Memory B cell (primary cell): ENCODE measurements around the gene OSBPL9.

Source experiments
- ATAC-seq: fragments of 150-1000 bp; cut with Tn5 transposase; 2 replicates; pipeline ENCODE4 v1.10.0; 2021; ENCODE audit warnings: low read depth, mild to moderate bottlenecking, moderate library complexity
- DNase-seq, 2 donors: peaks; one replicate each; pipeline ENCODE4 v3.0.0; 2022; ENCODE audit warnings: low spot score in 2 of 2
- H3K27ac Mint-ChIP-seq: one replicate; pipeline ENCODE4 v1.8.0; 2022; ENCODE audit warnings: mild to moderate bottlenecking, moderate library complexity, mixed read lengths
- H3K27me3 Mint-ChIP-seq: one replicate; pipeline ENCODE4 v1.8.0; 2022; ENCODE audit warnings: mixed read lengths
- H3K36me3 Mint-ChIP-seq: one replicate; pipeline ENCODE4 v1.8.0; 2022; ENCODE audit warnings: mild to moderate bottlenecking, mixed read lengths
- H3K4me1 Mint-ChIP-seq: one replicate; pipeline ENCODE4 v1.8.0; 2022; ENCODE audit warnings: mixed read lengths
- H3K4me3 Mint-ChIP-seq: one replicate; pipeline ENCODE4 v1.8.0; 2022; ENCODE audit warnings: mild to moderate bottlenecking, moderate library complexity, mixed read lengths
- H3K9me3 Mint-ChIP-seq: one replicate; pipeline ENCODE4 v1.8.0; 2022; ENCODE audit warnings: mixed read lengths

Gene OSBPL9

GRCh38 chr1:51705035-51705434 lies 88.1 kb downstream of the OSBPL9 start:
- Mint-ChIP-seq H3K4me3 (no peak overlapping the region), H3K9me3 (peaks cover 1% of the 10 kb centered on the region)

DNA sequence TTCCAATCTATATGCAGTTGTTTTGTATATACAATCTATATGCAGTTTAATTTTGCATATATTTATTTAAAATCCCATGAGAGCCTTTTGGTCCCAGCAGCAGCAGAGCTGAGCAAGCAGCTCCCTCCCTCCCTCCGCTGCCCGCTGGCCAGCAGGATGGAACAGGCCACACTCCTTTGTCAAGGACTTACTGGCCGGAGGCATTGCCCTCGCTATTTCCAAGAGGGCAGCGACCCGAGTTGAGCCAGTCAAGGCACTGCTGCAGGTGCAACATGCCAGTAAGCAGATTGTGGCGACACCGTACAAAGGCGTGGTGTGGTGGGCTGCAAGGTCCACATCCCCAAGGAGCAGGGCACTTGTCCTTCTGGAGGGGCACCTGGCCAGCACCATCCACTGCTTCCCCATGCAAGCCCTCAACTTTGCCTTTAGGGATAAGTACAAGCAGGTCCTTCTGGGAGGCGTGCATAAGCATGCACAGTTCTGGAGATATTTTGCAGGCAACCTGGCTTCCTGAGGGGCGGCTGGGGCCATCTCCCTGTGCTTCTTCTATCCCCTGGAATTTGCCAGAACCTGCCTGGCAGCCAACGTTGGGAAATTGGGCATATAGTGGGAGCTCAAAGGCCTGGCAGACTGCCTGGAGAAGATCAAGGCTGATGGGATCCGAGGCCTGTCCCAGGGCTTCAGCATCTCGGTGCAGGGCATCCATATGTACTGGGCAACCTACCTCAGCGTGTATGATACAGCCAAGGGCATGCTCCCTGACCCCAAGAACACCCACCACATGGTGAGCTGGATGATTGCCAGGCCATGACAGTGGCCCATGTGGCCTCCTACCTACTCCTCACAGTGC lies 92.2 kb downstream of the OSBPL9 start:
- Mint-ChIP-seq H3K36me3 (peaks cover 9% of the 10 kb centered on the region), H3K27ac (no peak overlapping the region), H3K4me1 (peaks cover 2% of the 10 kb centered on the region), H3K9me3 (peaks cover 1% of the 10 kb centered on the region), H3K27me3 (no peaks in the 10 kb centered on the region), H3K4me3 (no peak overlapping the region)
- ATAC-seq = no peak
- no peak for DNase-seq

More at GRCh38 chr1:51705035-51705434, 88.1 kb downstream of the OSBPL9 start:
- Mint-ChIP-seq H3K27ac (no peak overlapping the region), H3K27me3 (no peaks in the 10 kb centered on the region), H3K4me1 (peaks cover 8% of the 10 kb centered on the region), H3K36me3 (peaks cover 10% of the 10 kb centered on the region)
- ATAC-seq (no peak), DNase-seq (no peak)

- DNase-seq (no peak), ATAC-seq (no peak)
- peaks cover 9% of the 10 kb centered on the region for H3K36me3 Mint-ChIP-seq
- no peak overlapping the region for H3K27ac Mint-ChIP-seq
- H3K4me1 Mint-ChIP-seq = peaks cover 2% of the 10 kb centered on the region
- H3K4me3 Mint-ChIP-seq = no peak overlapping the region
- H3K9me3 Mint-ChIP-seq = peaks cover 1% of the 10 kb centered on the region
- no peaks in the 10 kb centered on the region for H3K27me3 Mint-ChIP-seq
Observed at GRCh38 chr1:51709951-51710350, 93.1 kb downstream of the OSBPL9 start.

- Mint-ChIP-seq H3K27me3 (no peaks in the 10 kb centered on the region), H3K4me3 (no peak overlapping the region), H3K36me3 (peaks cover 10% of the 10 kb centered on the region), H3K9me3 (peaks cover under 1% of the 10 kb centered on the region), H3K27ac (no peak overlapping the region), H3K4me1 (peaks cover 20% of the 10 kb centered on the region)
- no peak for ATAC-seq
- DNase-seq = no peak
Observed at GRCh38 chr1:51712590-51712989, 95.7 kb downstream of the OSBPL9 start.

- peaks cover 25% of the 10 kb centered on the region for H3K4me1 Mint-ChIP-seq
- no peak for ATAC-seq
Observed at GRCh38 chr1:51714374-51715019, 97.6 kb downstream of the OSBPL9 start.

GRCh38 chr1:51715369-51715768 lies 98.5 kb downstream of the OSBPL9 start:
- peak; percentile 63 for ATAC-seq
- peak overlapping the region; percentile 35 for H3K27ac Mint-ChIP-seq
- H3K4me1 Mint-ChIP-seq = peaks cover 25% of the 10 kb centered on the region
- no peak for DNase-seq
- H3K27me3 Mint-ChIP-seq = no peaks in the 10 kb centered on the region
- peaks cover 1% of the 10 kb centered on the region for H3K9me3 Mint-ChIP-seq
- peaks cover 14% of the 10 kb centered on the region for H3K36me3 Mint-ChIP-seq
- no peak overlapping the region for H3K4me3 Mint-ChIP-seq

More at GRCh38 chr1:51714374-51715019, 97.6 kb downstream of the OSBPL9 start:
- no peak for DNase-seq
- H3K4me3 Mint-ChIP-seq = no peak overlapping the region
- peaks cover 1% of the 10 kb centered on the region for H3K9me3 Mint-ChIP-seq
- H3K27ac Mint-ChIP-seq = no peak overlapping the region
- H3K27me3 Mint-ChIP-seq = no peaks in the 10 kb centered on the region
- peaks cover 15% of the 10 kb centered on the region for H3K36me3 Mint-ChIP-seq

DNA sequence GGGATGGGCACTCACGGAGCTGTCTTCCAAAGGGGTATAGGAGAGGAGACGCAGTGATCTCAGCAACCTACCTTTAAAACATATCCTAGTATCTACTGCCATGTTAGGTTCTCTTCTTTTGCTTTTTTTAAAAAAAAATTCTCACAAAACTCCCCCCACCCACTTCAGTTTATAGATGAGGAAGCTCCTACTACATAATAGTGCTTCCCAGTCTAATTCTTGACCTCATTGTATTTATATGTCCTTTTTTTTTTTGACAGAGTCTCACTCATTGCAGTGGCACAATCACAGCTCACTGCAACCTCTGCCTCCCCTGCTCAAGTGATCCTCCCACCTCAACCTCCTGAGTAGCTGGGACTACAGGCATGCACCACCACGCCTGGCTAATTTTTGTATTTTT lies 99.9 kb downstream of the OSBPL9 start:
- Mint-ChIP-seq H3K4me1 (peaks cover 25% of the 10 kb centered on the region), H3K27me3 (no peaks in the 10 kb centered on the region), H3K27ac (peak overlapping the region; percentile 45), H3K4me3 (peak overlapping the region; percentile 31), H3K9me3 (peaks cover 1% of the 10 kb centered on the region), H3K36me3 (peaks cover 14% of the 10 kb centered on the region)
- ATAC-seq (no peak), DNase-seq (no peak)

DNA sequence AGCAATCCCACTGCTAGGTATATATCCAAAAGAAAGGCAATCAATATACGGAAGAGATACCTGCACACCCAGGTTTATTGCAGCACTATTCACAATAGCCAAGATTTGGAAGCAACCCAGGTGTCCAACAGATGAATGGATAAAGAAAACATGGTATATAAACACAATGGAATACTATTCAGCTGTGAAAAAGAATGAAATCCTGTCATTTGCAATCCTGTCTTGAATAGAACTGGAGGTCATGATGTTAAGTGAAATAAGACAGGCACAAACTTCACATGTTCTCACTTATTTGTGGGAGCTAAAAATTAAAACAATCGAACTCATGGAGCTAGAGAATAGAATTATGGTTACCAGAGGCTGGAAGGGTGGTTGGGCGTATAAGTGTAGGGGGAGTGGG lies 101.0 kb downstream of the OSBPL9 start:
- no peaks in the 10 kb centered on the region for H3K27me3 Mint-ChIP-seq
- ATAC-seq (no peak), DNase-seq (no peak)
- peaks cover 1% of the 10 kb centered on the region for H3K9me3 Mint-ChIP-seq
- H3K27ac Mint-ChIP-seq = no peak overlapping the region
- no peak overlapping the region for H3K4me3 Mint-ChIP-seq
- H3K4me1 Mint-ChIP-seq = peaks cover 25% of the 10 kb centered on the region
- H3K36me3 Mint-ChIP-seq = peaks cover 11% of the 10 kb centered on the region

DNA sequence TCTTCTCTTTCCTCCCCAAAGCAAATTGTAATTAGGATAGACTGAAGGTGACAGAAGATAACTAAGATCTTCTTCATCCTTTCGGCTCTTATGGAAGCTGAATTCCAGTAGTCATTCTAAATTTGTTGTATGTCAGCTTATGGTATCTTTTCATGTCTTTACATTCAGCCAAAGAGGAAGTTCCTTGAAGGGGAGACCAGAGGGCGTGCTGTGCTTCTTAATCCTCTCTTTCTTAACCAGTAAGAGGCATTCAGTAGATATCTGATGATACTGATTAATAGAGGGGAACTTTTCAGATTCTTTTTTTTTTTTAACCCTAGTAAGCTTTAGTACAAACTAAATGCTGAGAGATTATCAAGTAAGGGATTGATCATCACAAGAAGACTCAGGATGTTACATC lies 102.3 kb downstream of the OSBPL9 start:
- Mint-ChIP-seq H3K9me3 (peaks cover 1% of the 10 kb centered on the region), H3K27ac (peak overlapping the region; percentile 29), H3K4me3 (no peak overlapping the region), H3K4me1 (peaks cover 29% of the 10 kb centered on the region), H3K27me3 (no peaks in the 10 kb centered on the region), H3K36me3 (peaks cover 11% of the 10 kb centered on the region)
- no peak for DNase-seq
- ATAC-seq = no peak

DNA sequence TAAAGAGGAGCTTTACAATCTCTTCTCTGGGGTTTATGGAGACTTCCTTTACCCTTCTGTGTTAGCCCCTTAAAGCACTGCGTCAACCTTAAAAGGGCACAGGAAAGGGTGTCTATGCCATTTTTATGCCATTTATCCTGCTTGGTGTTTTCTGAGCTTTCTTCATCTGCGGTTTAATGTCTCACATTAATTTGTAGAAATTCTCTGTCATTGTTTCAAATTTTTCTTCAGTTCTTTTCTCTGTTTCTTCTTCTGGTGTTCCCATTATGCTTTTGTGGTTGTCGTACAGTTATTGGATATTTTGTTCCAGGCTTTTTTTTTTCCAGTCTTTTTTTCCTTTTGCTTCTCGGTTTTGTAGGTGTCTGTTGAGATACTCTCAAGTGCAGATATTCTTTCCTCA lies 107.9 kb downstream of the OSBPL9 start:
- no peak overlapping the region for H3K4me3 Mint-ChIP-seq
- ATAC-seq (no peak), DNase-seq (no peak)
- H3K4me1 Mint-ChIP-seq = peaks cover 16% of the 10 kb centered on the region
- no peaks in the 10 kb centered on the region for H3K9me3 Mint-ChIP-seq
- peaks cover 3% of the 10 kb centered on the region for H3K36me3 Mint-ChIP-seq
- H3K27ac Mint-ChIP-seq = no peak overlapping the region
- H3K27me3 Mint-ChIP-seq = no peaks in the 10 kb centered on the region

GRCh38 chr1:51726051-51726450 lies 109.2 kb downstream of the OSBPL9 start:
- ATAC-seq (no peak), DNase-seq (no peak)
- Mint-ChIP-seq H3K27me3 (no peaks in the 10 kb centered on the region), H3K4me3 (no peak overlapping the region), H3K9me3 (no peaks in the 10 kb centered on the region), H3K36me3 (peaks cover 3% of the 10 kb centered on the region), H3K27ac (no peak overlapping the region), H3K4me1 (peaks cover 20% of the 10 kb centered on the region)

DNA sequence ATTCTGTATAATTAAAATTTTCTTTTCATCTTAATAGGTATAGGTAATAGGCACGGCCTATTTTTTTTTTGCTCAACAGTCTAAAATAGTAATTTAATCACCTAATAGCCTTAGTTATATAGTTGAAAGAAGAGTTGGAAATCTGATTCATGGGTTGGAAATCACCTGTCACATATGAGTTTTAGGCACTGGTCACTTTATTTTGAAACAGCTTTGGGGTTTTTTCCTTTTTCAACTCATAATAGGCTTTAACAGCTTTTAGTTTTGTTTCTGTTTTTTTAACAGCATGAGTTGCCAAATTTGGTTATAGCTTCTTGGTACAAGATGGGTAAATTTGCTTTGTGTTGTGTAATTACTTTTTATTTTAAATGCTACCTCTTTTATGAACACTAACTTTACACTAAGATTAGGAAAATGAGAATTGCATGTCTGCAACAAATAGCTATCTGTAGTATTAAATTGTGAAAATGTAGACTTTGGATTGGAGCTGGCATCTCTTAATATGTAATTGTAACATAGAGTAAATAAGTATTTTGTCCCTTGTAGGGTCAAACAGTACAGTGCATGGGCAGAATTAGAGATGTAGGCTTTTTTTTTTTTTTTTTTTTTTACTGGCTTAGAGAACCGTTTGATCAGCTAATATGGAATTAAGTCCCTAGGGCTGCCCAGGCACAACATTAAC lies 109.8 kb downstream of the OSBPL9 start:
- ATAC-seq = no peak
- H3K27me3 Mint-ChIP-seq = no peaks in the 10 kb centered on the region
- no peaks in the 10 kb centered on the region for H3K9me3 Mint-ChIP-seq
- H3K4me1 Mint-ChIP-seq = peaks cover 20% of the 10 kb centered on the region
- H3K4me3 Mint-ChIP-seq = no peak overlapping the region
- DNase-seq = no peak
- H3K27ac Mint-ChIP-seq = no peak overlapping the region
- peaks cover 3% of the 10 kb centered on the region for H3K36me3 Mint-ChIP-seq

DNA sequence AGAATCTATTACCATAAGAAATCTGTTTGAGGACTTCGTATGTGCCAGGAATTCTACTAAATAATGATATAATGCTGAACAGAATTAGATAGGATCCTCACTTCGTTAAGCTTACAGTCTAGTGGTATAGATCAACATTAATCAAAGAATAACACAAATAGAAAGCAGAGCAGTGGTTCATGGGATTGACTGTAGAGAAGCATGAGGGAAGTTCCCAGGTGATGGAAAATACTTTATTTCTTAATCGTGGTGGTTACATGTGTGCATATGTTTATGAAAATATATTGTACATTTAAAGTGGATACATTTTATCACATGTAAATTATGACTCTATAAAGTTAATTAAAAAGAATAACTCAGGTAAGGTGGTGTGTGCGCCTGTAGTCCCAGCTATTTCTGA lies 110.5 kb downstream of the OSBPL9 start:
- no peaks in the 10 kb centered on the region for H3K9me3 Mint-ChIP-seq
- H3K4me3 Mint-ChIP-seq = no peak overlapping the region
- ATAC-seq (no peak), DNase-seq (no peak)
- no peaks in the 10 kb centered on the region for H3K27me3 Mint-ChIP-seq
- peaks cover 21% of the 10 kb centered on the region for H3K4me1 Mint-ChIP-seq
- peaks cover 3% of the 10 kb centered on the region for H3K36me3 Mint-ChIP-seq
- H3K27ac Mint-ChIP-seq = no peak overlapping the region

GRCh38 chr1:51728611-51729155 lies 111.8 kb downstream of the OSBPL9 start:
- H3K36me3 Mint-ChIP-seq = peaks cover 3% of the 10 kb centered on the region
- DNase-seq (no peak), ATAC-seq (no peak)
- H3K4me1 Mint-ChIP-seq = peaks cover 26% of the 10 kb centered on the region
- no peaks in the 10 kb centered on the region for H3K27me3 Mint-ChIP-seq
- H3K27ac Mint-ChIP-seq = peak overlapping the region; percentile 94
- peak overlapping the region; percentile 97 for H3K4me3 Mint-ChIP-seq
- no peaks in the 10 kb centered on the region for H3K9me3 Mint-ChIP-seq
